ENCODE data around the gene NOXO1. TPM values are rescaled to one million over a fixed set of nuclear protein-coding genes. Genes with fewer than 3 reads are reported as not detected.
"Not testable (repeated sequence)": the region's sequence is repeated elsewhere in the genome, so short reads cannot be mapped to it uniquely, and the experiment has no call there.

The NOXO1 gene
- total RNA-seq, 1 donor from 2014 or later: 0.63 TPM

DNA sequence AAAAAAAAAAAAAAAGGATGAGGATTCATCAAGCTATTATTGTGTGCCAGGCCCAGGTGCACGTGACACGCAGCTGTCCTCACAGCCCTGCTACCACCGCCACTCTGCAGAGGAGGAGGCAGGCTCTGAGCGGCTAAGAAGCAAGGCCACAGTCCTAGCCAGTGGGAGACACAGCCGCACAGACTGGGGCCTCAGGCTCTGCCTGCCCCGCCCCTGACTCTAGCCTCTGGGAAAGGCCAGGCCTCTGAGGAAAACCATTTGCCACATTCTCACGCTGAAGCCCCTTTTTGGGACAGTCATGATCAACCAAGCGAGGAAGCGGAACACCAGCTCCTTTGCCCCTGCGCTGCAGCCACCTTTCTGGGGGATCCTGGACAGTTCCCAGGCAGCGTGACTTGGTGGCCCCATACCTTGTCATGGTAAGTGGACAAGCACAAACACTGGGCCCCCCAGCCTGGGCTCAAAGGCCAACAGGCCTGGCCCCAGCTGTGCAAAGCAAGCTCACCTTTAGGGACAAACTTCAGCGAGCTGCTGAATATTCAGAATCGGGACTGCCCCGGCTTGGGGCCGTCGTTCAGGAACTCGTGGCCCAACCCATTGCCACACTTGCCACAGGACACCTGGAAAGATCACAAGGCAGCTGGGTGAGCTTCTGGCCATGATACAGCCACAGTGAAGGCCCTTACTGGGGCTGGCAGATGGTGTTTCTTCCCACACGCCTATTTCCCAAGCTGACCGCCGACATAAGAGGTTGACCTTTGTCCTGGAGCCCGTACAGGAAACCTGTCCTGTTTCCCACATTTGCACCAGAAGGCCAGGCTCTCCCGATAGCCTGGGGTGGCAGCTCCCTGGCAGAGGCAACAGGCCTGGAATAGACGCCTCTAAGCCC lies 40.8 kb downstream of the NOXO1 start:
- TF ChIP-seq, protein P1, sequence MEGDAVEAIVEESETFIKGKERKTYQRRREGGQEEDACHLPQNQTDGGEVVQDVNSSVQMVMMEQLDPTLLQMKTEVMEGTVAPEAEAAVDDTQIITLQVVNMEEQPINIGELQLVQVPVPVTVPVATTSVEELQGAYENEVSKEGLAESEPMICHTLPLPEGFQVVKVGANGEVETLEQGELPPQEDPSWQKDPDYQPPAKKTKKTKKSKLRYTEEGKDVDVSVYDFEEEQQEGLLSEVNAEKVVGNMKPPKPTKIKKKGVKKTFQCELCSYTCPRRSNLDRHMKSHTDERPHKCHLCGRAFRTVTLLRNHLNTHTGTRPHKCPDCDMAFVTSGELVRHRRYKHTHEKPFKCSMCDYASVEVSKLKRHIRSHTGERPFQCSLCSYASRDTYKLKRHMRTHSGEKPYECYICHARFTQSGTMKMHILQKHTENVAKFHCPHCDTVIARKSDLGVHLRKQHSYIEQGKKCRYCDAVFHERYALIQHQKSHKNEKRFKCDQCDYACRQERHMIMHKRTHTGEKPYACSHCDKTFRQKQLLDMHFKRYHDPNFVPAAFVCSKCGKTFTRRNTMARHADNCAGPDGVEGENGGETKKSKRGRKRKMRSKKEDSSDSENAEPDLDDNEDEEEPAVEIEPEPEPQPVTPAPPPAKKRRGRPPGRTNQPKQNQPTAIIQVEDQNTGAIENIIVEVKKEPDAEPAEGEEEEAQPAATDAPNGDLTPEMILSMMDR (conservative IDR thresholded peaks at IDR 0.05): no peak
- no peaks in the 10 kb centered on the region for H3K36me3 Mint-ChIP-seq
- no peaks in the 10 kb centered on the region for H3K27me3 Mint-ChIP-seq
- no peaks in the 10 kb centered on the region for H3K9me3 Mint-ChIP-seq
- peak overlapping the region; percentile 45 for H3K4me3 Mint-ChIP-seq
- peaks cover 4% of the 10 kb centered on the region for H3K4me1 Mint-ChIP-seq (ENCODE audit: unreplicated experiment)
- peak overlapping the region; percentile 23 for H3K27ac Mint-ChIP-seq
- no peak for DNase-seq (ENCODE audit: extremely low spot score, unreplicated experiment)

DNA sequence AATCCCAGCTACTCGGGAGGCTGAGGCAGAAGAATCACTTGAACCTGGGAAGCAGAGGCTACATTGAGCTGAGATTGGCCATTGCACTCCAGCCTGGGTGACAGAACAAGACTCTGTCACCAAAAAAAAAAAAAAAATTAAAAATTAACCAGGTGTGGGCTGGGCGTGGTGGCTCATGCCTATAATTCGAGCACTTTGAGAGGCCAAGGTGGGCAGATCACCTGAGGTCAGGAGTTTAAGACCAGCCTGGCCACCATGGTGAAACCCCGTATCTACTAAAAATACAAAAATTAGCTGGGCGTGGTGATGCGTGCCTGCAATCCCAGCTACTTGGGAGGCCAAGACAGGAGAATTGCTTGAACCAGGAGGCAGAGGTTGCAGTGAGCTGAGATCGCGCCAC lies 41.4 kb downstream of the NOXO1 start:
- H3K36me3 Mint-ChIP-seq; H3K4me1 Mint-ChIP-seq (ENCODE audit: unreplicated experiment); DNase-seq (ENCODE audit: extremely low spot score, unreplicated experiment); H3K9me3 Mint-ChIP-seq; H3K27ac Mint-ChIP-seq; H3K27me3 Mint-ChIP-seq: not testable (repeated sequence)
- H3K4me3 Mint-ChIP-seq: peak overlapping the region; percentile 45

DNA sequence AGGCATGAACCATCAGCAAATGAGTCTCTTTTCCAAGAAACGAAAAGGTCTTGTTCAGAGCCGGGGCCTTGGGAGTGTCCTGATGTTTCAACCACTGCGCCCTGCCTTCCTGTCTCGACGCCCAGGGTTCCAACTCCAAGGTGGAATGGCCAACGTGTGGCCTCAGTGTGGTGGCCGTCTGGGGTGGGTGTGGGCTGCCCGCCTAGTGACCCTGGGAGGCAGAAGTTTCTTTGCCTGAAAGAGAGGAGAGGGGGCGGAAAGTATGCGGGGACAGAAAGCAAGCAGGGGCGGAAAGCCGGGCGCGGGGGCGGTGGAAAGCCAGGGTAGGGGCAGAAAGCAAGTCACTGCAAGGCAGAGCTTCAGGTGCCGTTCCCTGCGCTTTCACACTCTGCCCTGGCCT lies 42.4 kb downstream of the NOXO1 start:
- H3K9me3 Mint-ChIP-seq: no peaks in the 10 kb centered on the region
- no peak overlapping the region for H3K27ac Mint-ChIP-seq
- peaks cover 4% of the 10 kb centered on the region for H3K4me1 Mint-ChIP-seq (ENCODE audit: unreplicated experiment)
- H3K4me3 Mint-ChIP-seq: no peak overlapping the region
- no peaks in the 10 kb centered on the region for H3K27me3 Mint-ChIP-seq
- TF ChIP-seq, protein P1 (conservative IDR thresholded peaks at IDR 0.05): no peak
- H3K36me3 Mint-ChIP-seq: no peaks in the 10 kb centered on the region
- no peak for DNase-seq (ENCODE audit: extremely low spot score, unreplicated experiment)

DNA sequence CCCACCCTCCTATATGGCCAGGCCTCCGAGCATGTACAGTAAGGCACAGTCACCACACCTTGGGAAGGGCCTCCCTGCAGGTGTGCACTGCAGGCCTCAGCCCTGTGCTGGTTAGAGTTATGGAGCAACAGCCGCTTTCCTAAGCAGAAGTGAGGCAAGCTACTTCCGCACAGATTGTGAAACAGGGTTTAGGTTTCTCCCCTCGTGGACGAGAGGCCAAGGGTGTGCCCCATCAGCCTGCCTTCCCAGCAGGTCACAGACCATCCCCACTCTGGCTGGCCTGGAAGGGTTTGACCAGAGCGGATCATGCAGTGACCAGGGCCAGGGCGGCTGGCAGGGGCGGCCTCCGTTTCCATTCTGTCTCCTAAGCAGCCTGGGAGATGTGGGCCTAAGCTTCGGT lies 43.0 kb downstream of the NOXO1 start:
- TF ChIP-seq, protein P1 (conservative IDR thresholded peaks at IDR 0.05): no peak
- H3K9me3 Mint-ChIP-seq: no peaks in the 10 kb centered on the region
- H3K36me3 Mint-ChIP-seq: no peaks in the 10 kb centered on the region
- H3K4me1 Mint-ChIP-seq (ENCODE audit: unreplicated experiment): no peaks in the 10 kb centered on the region
- no peaks in the 10 kb centered on the region for H3K27me3 Mint-ChIP-seq
- DNase-seq (ENCODE audit: extremely low spot score, unreplicated experiment): no peak
- no peak overlapping the region for H3K4me3 Mint-ChIP-seq
- no peak overlapping the region for H3K27ac Mint-ChIP-seq

DNA sequence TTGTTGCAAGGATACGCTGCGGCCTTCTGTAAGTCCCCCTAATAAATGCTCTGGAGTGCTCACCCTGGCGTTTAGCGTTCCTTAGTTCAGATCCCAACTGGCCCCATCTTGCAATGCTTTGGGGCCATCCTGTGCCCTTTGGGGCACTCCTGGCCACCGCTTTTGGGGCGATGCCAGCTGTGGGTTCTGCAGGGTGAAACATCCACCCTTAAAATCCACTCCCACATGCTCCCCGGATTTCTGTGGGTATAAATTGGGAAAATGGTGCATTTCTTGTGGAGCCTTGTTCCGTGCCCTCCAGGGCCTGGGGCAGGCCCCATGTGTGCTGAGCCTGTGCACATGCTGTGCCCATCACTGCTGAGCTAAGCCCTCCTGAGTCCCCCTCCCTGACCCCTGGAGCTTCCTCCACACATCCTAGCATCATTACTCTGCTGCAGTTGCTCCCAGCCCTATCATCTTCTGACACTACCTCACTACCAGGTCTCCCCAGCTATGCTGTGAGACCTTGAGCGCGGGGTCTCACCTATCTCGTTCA lies 44.3 kb downstream of the NOXO1 start:
- H3K27ac Mint-ChIP-seq: no peak overlapping the region
- H3K27me3 Mint-ChIP-seq: no peaks in the 10 kb centered on the region
- H3K9me3 Mint-ChIP-seq: no peaks in the 10 kb centered on the region
- H3K4me1 Mint-ChIP-seq (ENCODE audit: unreplicated experiment): no peaks in the 10 kb centered on the region
- H3K36me3 Mint-ChIP-seq: no peaks in the 10 kb centered on the region
- DNase-seq (ENCODE audit: extremely low spot score, unreplicated experiment): no peak
- no peak overlapping the region for H3K4me3 Mint-ChIP-seq
- TF ChIP-seq, protein P1 (conservative IDR thresholded peaks at IDR 0.05): no peak

- Mint-ChIP-seq H3K4me1 (ENCODE audit: unreplicated experiment) (peaks cover 4% of the 10 kb centered on the region), H3K9me3 (no peaks in the 10 kb centered on the region), H3K27ac (no peak overlapping the region), H3K4me3 (no peak overlapping the region), H3K27me3 (peaks cover 5% of the 10 kb centered on the region), H3K36me3 (no peaks in the 10 kb centered on the region)
- TF ChIP-seq, protein P1 (conservative IDR thresholded peaks at IDR 0.05): no peak
- DNase-seq (ENCODE audit: extremely low spot score, unreplicated experiment): no peak
Measured at GRCh38 chr16:1933097-1933661, 48.1 kb downstream of the NOXO1 start.
